Nephron progenitor cell (in vitro differentiated cells): ENCODE results near the gene MAMDC2.
A peak's percentile ranks its signal among the peaks of the same experiment; 100 is the strongest.

Experiments
- DNase-seq: peaks from one replicate; pipeline ENCODE4 v3.0.0; 2021
- H3K27ac Mint-ChIP-seq: 2 replicates; pipeline ENCODE4 v1.8.0; 2021; ENCODE audit warnings: mild to moderate bottlenecking, moderate library complexity, mixed read lengths
- H3K27me3 Mint-ChIP-seq: 2 replicates; pipeline ENCODE4 v1.8.0; 2021; ENCODE audit warnings: mild to moderate bottlenecking, low read depth, mixed read lengths; ENCODE audit not compliant: poor library complexity
- H3K36me3 Mint-ChIP-seq: 2 replicates; pipeline ENCODE4 v1.8.0; 2021; ENCODE audit warnings: low read depth, mixed read lengths
- H3K4me1 Mint-ChIP-seq: 2 replicates; pipeline ENCODE4 v1.8.0; 2021; ENCODE audit warnings: mixed read lengths
- H3K4me3 Mint-ChIP-seq: 2 replicates; pipeline ENCODE4 v1.8.0; 2021; ENCODE audit warnings: mild to moderate bottlenecking, moderate library complexity, mixed read lengths
- H3K9me3 Mint-ChIP-seq: 2 replicates; pipeline ENCODE4 v1.8.0; 2021; ENCODE audit warnings: mild to moderate bottlenecking, moderate library complexity, mixed read lengths
- CTCF ChIP-seq: fragments of 200-600 bp; sonication (generic); IDR thresholded peaks from 2 replicates; pipeline ENCODE4 v1.5.0; 2021; ENCODE audit warnings: antibody characterized with exemption

MAMDC2 gene

GRCh38 chr9:70073193-70073592, 29.5 kb downstream of the MAMDC2 start:
- no peaks in the 10 kb centered on the region for H3K9me3 Mint-ChIP-seq
- H3K4me3 Mint-ChIP-seq, result no peak overlapping the region
- no peak for DNase-seq
- H3K4me1 Mint-ChIP-seq, result no peaks in the 10 kb centered on the region
- no peak for TF ChIP-seq CTCF
- no peaks in the 10 kb centered on the region for H3K27me3 Mint-ChIP-seq
- H3K27ac Mint-ChIP-seq, result no peak overlapping the region
- no peaks in the 10 kb centered on the region for H3K36me3 Mint-ChIP-seq

- no peak for TF ChIP-seq CTCF
- Mint-ChIP-seq H3K9me3 (no peaks in the 10 kb centered on the region), H3K4me1 (no peaks in the 10 kb centered on the region)
These were observed 30.1 kb downstream of the MAMDC2 start for GRCh38 chr9:70073756-70074155.

GRCh38 chr9:70076678-70077077, 33.0 kb downstream of the MAMDC2 start:
- DNase-seq, result no peak
- no peak overlapping the region for H3K27ac Mint-ChIP-seq

More at GRCh38 chr9:70073756-70074155, 30.1 kb downstream of the MAMDC2 start:
- H3K27me3 Mint-ChIP-seq, result no peaks in the 10 kb centered on the region
- H3K27ac Mint-ChIP-seq, result no peak overlapping the region
- no peaks in the 10 kb centered on the region for H3K36me3 Mint-ChIP-seq
- no peak for DNase-seq
- no peak overlapping the region for H3K4me3 Mint-ChIP-seq

GRCh38 chr9:70079417-70080037, 35.9 kb downstream of the MAMDC2 start:
- Mint-ChIP-seq H3K4me1 (peaks cover 19% of the 10 kb centered on the region), H3K27ac (no peak overlapping the region), H3K4me3 (no peak overlapping the region), H3K27me3 (peaks cover 3% of the 10 kb centered on the region), H3K36me3 (no peaks in the 10 kb centered on the region), H3K9me3 (no peaks in the 10 kb centered on the region)
- DNase-seq, result no peak
- TF ChIP-seq CTCF, result no peak

More at GRCh38 chr9:70076678-70077077, 33.0 kb downstream of the MAMDC2 start:
- H3K9me3 Mint-ChIP-seq, result no peaks in the 10 kb centered on the region
- TF ChIP-seq CTCF, result no peak
- H3K36me3 Mint-ChIP-seq, result no peaks in the 10 kb centered on the region
- H3K4me3 Mint-ChIP-seq, result no peak overlapping the region
- peaks cover 19% of the 10 kb centered on the region for H3K4me1 Mint-ChIP-seq
- peaks cover 3% of the 10 kb centered on the region for H3K27me3 Mint-ChIP-seq

- H3K27me3 Mint-ChIP-seq, result peaks cover 3% of the 10 kb centered on the region
- peaks cover 19% of the 10 kb centered on the region for H3K4me1 Mint-ChIP-seq
- H3K27ac Mint-ChIP-seq, result peak overlapping the region; percentile 4
- no peaks in the 10 kb centered on the region for H3K36me3 Mint-ChIP-seq
- TF ChIP-seq CTCF, result no peak
- no peaks in the 10 kb centered on the region for H3K9me3 Mint-ChIP-seq
- no peak for DNase-seq
- H3K4me3 Mint-ChIP-seq, result no peak overlapping the region
These were observed 37.0 kb downstream of the MAMDC2 start for GRCh38 chr9:70080481-70081119.

- H3K36me3 Mint-ChIP-seq, result no peaks in the 10 kb centered on the region
These were observed 37.5 kb downstream of the MAMDC2 start for GRCh38 chr9:70081120-70081495.

More at GRCh38 chr9:70081120-70081495, 37.5 kb downstream of the MAMDC2 start:
- H3K27ac Mint-ChIP-seq, result peak overlapping the region; percentile 4
- DNase-seq, result no peak
- no peaks in the 10 kb centered on the region for H3K9me3 Mint-ChIP-seq
- H3K27me3 Mint-ChIP-seq, result peaks cover 3% of the 10 kb centered on the region
- H3K4me1 Mint-ChIP-seq, result peaks cover 19% of the 10 kb centered on the region
- no peak overlapping the region for H3K4me3 Mint-ChIP-seq
- TF ChIP-seq CTCF, result no peak
